Nephron progenitor cell (in vitro differentiated cells): Measurements from ENCODE around the gene GPR65.

Experiments used
- DNase-seq: peaks from one replicate; pipeline ENCODE4 v3.0.0; 2021
- H3K27ac Mint-ChIP-seq: 2 replicates; pipeline ENCODE4 v1.8.0; 2021; ENCODE audit warnings: mild to moderate bottlenecking, moderate library complexity, mixed read lengths
- H3K27me3 Mint-ChIP-seq: 2 replicates; pipeline ENCODE4 v1.8.0; 2021; ENCODE audit warnings: mild to moderate bottlenecking, low read depth, mixed read lengths; ENCODE audit not compliant: poor library complexity
- H3K36me3 Mint-ChIP-seq: 2 replicates; pipeline ENCODE4 v1.8.0; 2021; ENCODE audit warnings: low read depth, mixed read lengths
- H3K4me1 Mint-ChIP-seq: 2 replicates; pipeline ENCODE4 v1.8.0; 2021; ENCODE audit warnings: mixed read lengths
- H3K4me3 Mint-ChIP-seq: 2 replicates; pipeline ENCODE4 v1.8.0; 2021; ENCODE audit warnings: mild to moderate bottlenecking, moderate library complexity, mixed read lengths
- H3K9me3 Mint-ChIP-seq: 2 replicates; pipeline ENCODE4 v1.8.0; 2021; ENCODE audit warnings: mild to moderate bottlenecking, moderate library complexity, mixed read lengths
- TF ChIP-seq, protein P1 (sequence below): fragments of 200-600 bp; sonication (generic); IDR thresholded peaks from 2 replicates; pipeline ENCODE4 v1.5.0; 2021; ENCODE audit warnings: antibody characterized with exemption

Gene GPR65

DNA sequence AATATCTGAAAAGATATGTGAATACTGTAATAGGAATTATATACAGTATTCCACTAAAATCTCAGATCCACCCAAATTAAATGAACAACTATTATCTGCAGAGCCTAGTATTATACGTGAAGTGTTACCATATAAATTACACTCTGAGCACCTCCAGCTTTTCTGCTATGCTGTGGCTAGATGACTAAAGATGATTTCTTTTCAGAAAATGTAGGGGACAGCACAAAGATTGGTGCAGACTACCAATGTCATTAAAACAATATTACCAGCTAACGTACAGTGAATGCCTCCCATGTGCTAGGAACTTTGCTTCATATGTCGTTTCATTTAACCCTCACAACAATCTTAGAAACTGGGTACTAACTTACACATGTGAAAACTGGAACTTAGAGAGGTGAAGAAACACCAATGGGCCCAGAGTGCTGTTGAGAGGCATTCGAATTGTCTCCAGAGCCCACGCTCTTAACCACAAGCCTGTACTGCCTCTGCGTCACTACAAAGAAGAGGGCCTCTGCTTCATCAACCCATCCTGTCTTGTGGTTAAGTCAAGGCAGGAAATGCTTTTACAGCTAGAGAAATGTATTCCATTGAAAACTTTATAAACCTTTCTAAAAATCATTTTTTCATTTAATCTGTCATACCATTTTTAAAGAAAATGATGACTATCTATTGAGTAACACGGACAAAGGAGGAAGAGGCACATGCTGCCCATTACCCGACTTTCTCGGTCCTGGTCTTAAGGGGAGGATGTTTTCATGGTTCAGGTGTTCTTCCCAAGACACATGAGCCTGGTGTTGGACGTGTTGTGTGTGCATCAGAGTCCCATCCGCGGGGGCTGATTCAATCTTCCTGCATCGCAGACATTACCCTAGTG is 1.3 kb downstream of the GPR65 start:
- Mint-ChIP-seq H3K27me3 (no peaks in the 10 kb centered on the region), H3K27ac (no peak overlapping the region), H3K4me1 (no peaks in the 10 kb centered on the region), H3K9me3 (no peaks in the 10 kb centered on the region), H3K4me3 (no peak overlapping the region), H3K36me3 (no peaks in the 10 kb centered on the region)
- TF ChIP-seq, protein P1, sequence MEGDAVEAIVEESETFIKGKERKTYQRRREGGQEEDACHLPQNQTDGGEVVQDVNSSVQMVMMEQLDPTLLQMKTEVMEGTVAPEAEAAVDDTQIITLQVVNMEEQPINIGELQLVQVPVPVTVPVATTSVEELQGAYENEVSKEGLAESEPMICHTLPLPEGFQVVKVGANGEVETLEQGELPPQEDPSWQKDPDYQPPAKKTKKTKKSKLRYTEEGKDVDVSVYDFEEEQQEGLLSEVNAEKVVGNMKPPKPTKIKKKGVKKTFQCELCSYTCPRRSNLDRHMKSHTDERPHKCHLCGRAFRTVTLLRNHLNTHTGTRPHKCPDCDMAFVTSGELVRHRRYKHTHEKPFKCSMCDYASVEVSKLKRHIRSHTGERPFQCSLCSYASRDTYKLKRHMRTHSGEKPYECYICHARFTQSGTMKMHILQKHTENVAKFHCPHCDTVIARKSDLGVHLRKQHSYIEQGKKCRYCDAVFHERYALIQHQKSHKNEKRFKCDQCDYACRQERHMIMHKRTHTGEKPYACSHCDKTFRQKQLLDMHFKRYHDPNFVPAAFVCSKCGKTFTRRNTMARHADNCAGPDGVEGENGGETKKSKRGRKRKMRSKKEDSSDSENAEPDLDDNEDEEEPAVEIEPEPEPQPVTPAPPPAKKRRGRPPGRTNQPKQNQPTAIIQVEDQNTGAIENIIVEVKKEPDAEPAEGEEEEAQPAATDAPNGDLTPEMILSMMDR = no peak
- DNase-seq = no peak

- H3K36me3 Mint-ChIP-seq = no peaks in the 10 kb centered on the region
- H3K27me3 Mint-ChIP-seq = peaks cover 8% of the 10 kb centered on the region
- no peak overlapping the region for H3K27ac Mint-ChIP-seq
- no peak for DNase-seq
- TF ChIP-seq, protein P1 = no peak
- no peak overlapping the region for H3K4me3 Mint-ChIP-seq
- H3K9me3 Mint-ChIP-seq = no peaks in the 10 kb centered on the region
- H3K4me1 Mint-ChIP-seq = no peaks in the 10 kb centered on the region
Observed at GRCh38 chr14:88007608-88008007, 2.7 kb downstream of the GPR65 start.

DNA sequence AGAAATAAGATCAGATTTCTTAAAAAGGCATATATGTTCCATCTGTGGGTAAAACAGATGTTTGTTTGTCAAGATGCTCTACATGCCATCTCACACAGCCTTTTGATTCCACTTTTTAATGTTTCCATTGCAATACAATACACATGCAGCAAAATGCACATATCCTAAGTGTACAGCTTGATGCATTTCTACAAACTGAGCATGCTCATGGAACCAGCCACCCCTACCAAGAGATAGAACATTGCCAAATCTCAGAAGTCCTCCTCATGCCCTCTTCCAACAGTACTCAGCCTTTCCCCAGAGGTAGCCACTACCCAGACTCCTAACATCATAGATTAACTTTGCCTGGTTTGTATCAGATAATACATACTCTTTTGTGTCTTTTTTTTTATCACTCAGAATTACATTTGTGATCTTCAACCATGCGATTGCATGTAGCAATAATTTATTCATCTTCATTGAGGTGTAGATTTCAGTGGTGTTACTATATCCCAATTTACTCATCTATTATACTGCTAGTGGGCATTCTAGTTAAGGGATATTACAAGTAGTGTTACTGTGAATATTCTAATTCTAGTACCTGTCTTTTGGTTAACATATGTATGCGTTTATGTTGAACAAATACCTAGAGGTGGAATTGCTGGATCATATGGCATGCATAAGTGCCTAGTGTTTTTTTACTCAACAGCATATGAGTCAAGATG is 3.3 kb downstream of the GPR65 start:
- no peak overlapping the region for H3K27ac Mint-ChIP-seq
- H3K9me3 Mint-ChIP-seq = no peaks in the 10 kb centered on the region
- H3K27me3 Mint-ChIP-seq = peaks cover 8% of the 10 kb centered on the region
- H3K36me3 Mint-ChIP-seq = no peaks in the 10 kb centered on the region
- H3K4me1 Mint-ChIP-seq = no peaks in the 10 kb centered on the region
- no peak for DNase-seq
- TF ChIP-seq, protein P1 = no peak
- H3K4me3 Mint-ChIP-seq = no peak overlapping the region

- TF ChIP-seq, protein P1 = no peak
- Mint-ChIP-seq H3K36me3 (no peaks in the 10 kb centered on the region), H3K4me1 (no peaks in the 10 kb centered on the region), H3K4me3 (no peak overlapping the region), H3K9me3 (no peaks in the 10 kb centered on the region), H3K27ac (no peak overlapping the region), H3K27me3 (peaks cover 8% of the 10 kb centered on the region)
- no peak for DNase-seq
Observed at GRCh38 chr14:88009486-88009885, 4.6 kb downstream of the GPR65 start.

DNA sequence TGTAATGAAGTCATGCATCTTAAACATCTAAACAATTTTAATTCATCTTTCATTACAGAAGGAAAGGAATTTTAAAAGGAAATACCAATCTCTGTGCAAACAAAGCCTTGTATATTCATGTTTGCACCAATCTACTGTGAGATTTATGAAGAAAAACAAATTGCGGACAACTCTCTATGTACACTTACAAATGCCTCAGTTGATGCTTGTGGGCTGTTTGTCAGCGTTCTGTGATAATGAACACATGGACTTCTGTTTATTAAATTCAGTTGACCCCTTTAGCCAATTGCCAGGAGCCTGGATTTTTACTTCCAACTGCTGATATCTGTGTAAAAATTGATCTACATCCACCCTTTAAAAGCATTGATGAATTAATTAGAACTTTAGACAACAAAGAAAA is 5.4 kb downstream of the GPR65 start:
- DNase-seq = no peak
- Mint-ChIP-seq H3K4me1 (peaks cover 1% of the 10 kb centered on the region), H3K4me3 (no peak overlapping the region), H3K36me3 (no peaks in the 10 kb centered on the region), H3K27ac (no peak overlapping the region), H3K9me3 (no peaks in the 10 kb centered on the region), H3K27me3 (peaks cover 8% of the 10 kb centered on the region)
- TF ChIP-seq, protein P1 = no peak
